AG04449 (cell line): ENCODE measurements around the gene CTNNA3.

ENCODE experiments used
- CTCF ChIA-PET: fragments of 350-600 bp; formaldehyde crosslinking; extraction: SDS; loops from one replicate; lab custom pipeline; 2021; ENCODE audit warnings: antibody characterized with exemption; lab: Yijun Ruan, JAX
- POLR2A ChIA-PET: fragments of 400-600, 350-600 bp; formaldehyde crosslinking; extraction: SDS; loops from one replicate; lab custom pipeline; 2020; ENCODE audit warnings: antibody characterized with exemption, inconsistent platforms; lab: Yijun Ruan, JAX
- DNase-seq: peaks from one replicate; pipeline ENCODE4 v3.0.0-alpha.2; 2010; ENCODE audit warnings: low read depth, low spot score
- H3K4me3 ChIP-seq: 2 replicates; pipeline ENCODE4 v1.5.1; 2011; ENCODE audit warnings: low read depth, mild to moderate bottlenecking, control low read depth, low read length
- CTCF ChIP-seq: IDR thresholded peaks from one replicate; pipeline ENCODE4 v1.5.1; 2011; ENCODE audit warnings: mild to moderate bottlenecking, moderate library complexity, low read length, control low read depth, inconsistent platforms; ENCODE audit not compliant: insufficient read depth; ENCODE audit errors: missing control alignments

The CTNNA3 gene

GRCh38 chr10:66238343-66238742 is 1457.7 kb downstream of the CTNNA3 start:
- no peak overlapping the region for H3K4me3 ChIP-seq
- no peak for DNase-seq
- POLR2A ChIA-PET = no interaction called here
- CTCF ChIA-PET = no interaction called here
- TF ChIP-seq CTCF = no peak

GRCh38 chr10:66234872-66235271 is 1461.1 kb downstream of the CTNNA3 start:
- CTCF ChIA-PET = no interaction called here
- no peak overlapping the region for H3K4me3 ChIP-seq
- no peak for TF ChIP-seq CTCF
- DNase-seq = no peak
- POLR2A ChIA-PET = no interaction called here

GRCh38 chr10:66228887-66229286 is 1467.1 kb downstream of the CTNNA3 start:
- H3K4me3 ChIP-seq = no peak overlapping the region
- no peak for TF ChIP-seq CTCF
- no peak for DNase-seq
- POLR2A ChIA-PET = no interaction called here
- CTCF ChIA-PET = no interaction called here

GRCh38 chr10:66223656-66224055 is 1472.3 kb downstream of the CTNNA3 start:
- no peak for TF ChIP-seq CTCF
- POLR2A ChIA-PET = no interaction called here
- CTCF ChIA-PET = no interaction called here
- no peak overlapping the region for H3K4me3 ChIP-seq
- DNase-seq = no peak

GRCh38 chr10:66222462-66223046 is 1473.4 kb downstream of the CTNNA3 start:
- no peak for DNase-seq
- CTCF ChIA-PET = no interaction called here
- no peak overlapping the region for H3K4me3 ChIP-seq
- TF ChIP-seq CTCF = no peak
- POLR2A ChIA-PET = no interaction called here

GRCh38 chr10:66218981-66219587 is 1476.9 kb downstream of the CTNNA3 start:
- no peak for DNase-seq
- ChIA-PET CTCF (no interaction called here), POLR2A (no interaction called here)
- no peak overlapping the region for H3K4me3 ChIP-seq
- TF ChIP-seq CTCF = no peak
